Fibroblast of pulmonary artery (primary cell): Measurements from ENCODE around the gene MAFG.
"Not testable (repeated sequence)": the region's sequence is repeated elsewhere in the genome, so short reads cannot be mapped to it uniquely, and the experiment has no call there.

Experiments
- DNase-seq: peaks from one replicate; pipeline ENCODE4 v3.0.0-alpha.2; 2010; ENCODE audit warnings: low read depth
- H3K4me3 ChIP-seq: replicated peaks from 2 replicates; pipeline ENCODE4 v1.5.1; 2011; ENCODE audit warnings: low read depth, mild to moderate bottlenecking, control low read depth, low read length, moderate library complexity
- TF ChIP-seq, protein P1 (sequence below): IDR thresholded peaks from 2 replicates; pipeline ENCODE4 v1.5.1; 2011; ENCODE audit warnings: mild to moderate bottlenecking, control low read depth, low read length, inconsistent platforms; ENCODE audit errors: missing control alignments

Gene MAFG

DNA sequence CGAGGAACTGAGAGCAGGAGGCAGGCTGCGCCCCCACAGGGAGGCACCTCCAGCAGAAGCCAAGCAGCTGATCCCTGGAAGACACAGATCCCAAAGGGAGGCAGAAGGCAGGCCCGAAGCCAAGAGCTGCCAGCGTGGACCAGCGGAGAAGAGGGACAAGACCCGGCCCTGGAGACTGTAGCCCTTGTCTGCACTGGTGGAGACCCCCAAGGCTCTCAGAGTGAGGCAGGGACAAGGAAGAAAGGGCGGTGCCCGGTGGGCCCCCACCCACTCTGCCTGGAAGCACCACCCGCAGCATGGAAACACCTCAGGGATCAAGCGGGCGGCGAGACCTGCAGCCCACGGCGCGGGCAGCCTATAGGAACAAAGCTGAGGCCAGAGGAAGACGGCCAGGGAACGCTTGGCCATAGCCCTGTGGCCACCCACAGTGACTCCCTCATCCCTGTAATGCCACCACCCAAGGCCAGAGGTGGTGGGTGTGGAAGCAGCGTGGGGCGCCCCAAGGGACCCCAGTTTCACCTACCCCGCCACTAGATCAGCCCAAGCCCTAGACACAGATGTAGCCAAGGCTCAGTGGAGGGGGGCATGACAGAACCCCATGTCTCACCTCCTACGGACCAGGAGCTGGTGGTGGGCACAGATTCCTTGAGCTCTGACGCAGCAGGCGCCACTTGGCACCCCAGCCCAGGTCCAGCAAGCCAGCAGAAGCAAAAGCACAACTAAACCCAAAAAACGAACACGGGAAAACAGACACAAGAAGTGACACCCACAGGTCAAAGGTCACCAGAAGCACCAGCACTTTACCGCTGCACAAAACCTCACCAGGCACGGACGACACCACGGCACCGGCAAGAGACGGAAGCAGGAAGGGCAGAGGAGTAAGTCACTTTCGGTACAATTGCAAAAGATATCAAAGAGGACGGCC, 6.7 kb downstream of the MAFG start:
- no peak overlapping the region for H3K4me3 ChIP-seq
- DNase-seq, result no peak

DNA sequence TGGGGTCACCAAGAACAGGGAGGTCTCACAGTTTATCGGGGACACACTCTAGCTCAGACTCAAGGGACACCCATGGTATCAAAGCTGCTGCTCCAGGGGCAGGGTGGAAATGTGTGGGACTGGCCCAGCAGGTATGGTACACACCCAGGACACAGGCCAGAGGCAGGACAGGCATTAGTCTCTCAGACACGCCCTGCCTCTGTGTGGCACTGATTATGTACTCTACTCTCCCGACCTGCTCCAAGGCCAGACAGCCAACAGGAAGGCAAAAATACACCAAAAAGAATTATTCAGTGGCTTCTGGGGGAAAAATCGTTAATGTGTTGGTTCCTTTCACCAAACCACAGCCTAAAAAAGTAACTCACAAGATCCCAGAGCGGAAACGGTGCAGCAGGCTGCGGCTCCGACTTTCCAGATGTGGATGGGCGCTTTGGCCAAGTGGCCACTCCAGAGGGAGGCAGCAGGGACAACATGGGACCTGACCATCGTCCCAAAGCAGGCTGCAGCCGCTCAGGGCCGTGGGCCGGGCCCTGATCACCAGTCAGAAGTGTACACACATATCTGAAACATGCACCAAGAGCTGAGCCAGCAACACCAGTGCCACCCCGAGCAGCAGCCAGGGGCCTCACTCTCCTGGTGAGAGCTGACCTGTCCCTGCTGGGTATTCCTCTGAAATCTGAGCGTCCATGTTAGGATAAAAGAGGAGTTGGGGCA, 8.5 kb downstream of the MAFG start:
- H3K4me3 ChIP-seq, result no peak overlapping the region
- TF ChIP-seq, protein P1, sequence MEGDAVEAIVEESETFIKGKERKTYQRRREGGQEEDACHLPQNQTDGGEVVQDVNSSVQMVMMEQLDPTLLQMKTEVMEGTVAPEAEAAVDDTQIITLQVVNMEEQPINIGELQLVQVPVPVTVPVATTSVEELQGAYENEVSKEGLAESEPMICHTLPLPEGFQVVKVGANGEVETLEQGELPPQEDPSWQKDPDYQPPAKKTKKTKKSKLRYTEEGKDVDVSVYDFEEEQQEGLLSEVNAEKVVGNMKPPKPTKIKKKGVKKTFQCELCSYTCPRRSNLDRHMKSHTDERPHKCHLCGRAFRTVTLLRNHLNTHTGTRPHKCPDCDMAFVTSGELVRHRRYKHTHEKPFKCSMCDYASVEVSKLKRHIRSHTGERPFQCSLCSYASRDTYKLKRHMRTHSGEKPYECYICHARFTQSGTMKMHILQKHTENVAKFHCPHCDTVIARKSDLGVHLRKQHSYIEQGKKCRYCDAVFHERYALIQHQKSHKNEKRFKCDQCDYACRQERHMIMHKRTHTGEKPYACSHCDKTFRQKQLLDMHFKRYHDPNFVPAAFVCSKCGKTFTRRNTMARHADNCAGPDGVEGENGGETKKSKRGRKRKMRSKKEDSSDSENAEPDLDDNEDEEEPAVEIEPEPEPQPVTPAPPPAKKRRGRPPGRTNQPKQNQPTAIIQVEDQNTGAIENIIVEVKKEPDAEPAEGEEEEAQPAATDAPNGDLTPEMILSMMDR, result no peak
- DNase-seq, result no peak

More for the DNA sequence above, 6.7 kb downstream of the MAFG start:
- TF ChIP-seq, protein P1, result no peak

DNA sequence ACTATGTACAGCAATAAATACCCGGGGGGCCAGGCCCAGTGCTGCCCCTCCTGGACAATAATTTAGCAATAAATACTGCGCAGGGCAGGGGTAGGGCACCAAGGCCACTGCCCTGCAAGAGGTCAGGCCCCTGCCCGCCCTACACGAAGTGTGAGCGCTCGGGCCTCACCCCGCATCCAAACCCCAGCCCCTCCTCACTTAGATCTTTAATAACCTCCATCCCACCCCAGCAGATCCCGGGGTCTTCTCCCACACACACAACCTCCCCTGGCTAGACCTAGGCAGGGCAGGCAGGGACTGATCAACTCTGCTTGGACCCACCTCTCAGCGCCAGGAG, 9.2 kb downstream of the MAFG start:
- H3K4me3 ChIP-seq, result peak overlapping the region; percentile 59

DNA sequence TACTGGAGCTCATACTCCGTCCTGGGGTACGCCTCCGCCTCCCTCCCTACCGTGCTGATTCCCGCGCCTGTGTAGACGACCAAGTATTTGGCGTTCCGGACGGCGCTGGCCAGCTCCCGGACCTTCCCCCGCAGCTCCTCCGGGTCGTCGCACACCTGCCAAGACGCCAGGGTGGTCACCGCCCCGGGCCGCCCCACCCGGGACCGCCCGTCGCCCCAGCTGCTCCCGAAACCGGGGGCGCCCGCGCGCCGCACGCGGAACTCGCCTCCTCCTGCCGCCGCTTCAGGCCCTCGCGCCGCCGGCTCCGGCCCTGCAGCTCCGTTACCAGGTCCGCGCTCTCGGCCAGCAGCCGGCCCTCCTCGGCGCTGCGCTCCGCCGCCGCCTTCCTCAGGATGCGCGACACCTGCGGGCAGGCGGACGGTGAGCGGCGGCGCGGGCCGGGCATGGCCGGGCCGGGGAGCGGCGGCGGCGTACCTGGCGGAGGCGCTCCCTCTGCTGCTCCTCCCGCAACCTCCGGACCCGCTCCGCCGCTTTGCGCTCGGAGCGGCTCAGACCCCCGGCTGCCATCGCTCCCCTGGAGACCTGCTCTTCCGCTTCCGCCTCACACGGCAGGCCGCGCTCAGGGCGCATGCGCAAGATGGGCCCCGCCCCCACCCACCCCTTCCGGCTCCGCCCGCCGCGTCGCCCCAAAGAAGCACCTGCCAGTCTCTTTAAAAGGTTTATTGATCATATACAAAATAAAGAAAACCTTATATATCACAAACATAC, 9.8 kb downstream of the MAFG start, which contains the start of gene SIRT7:
SIRT7 (minus strand) TSS at position 612 of the 768 bp plus-strand sequence; CDS start at position 567, 45 bp downstream.
- peak; percentile 69 for DNase-seq
- TF ChIP-seq, protein P1, result no peak
- peak within 1 kb of the TSS; percentile 59 for H3K4me3 ChIP-seq

More for the DNA sequence above, 9.2 kb downstream of the MAFG start:
- not testable (repeated sequence) for DNase-seq

DNA sequence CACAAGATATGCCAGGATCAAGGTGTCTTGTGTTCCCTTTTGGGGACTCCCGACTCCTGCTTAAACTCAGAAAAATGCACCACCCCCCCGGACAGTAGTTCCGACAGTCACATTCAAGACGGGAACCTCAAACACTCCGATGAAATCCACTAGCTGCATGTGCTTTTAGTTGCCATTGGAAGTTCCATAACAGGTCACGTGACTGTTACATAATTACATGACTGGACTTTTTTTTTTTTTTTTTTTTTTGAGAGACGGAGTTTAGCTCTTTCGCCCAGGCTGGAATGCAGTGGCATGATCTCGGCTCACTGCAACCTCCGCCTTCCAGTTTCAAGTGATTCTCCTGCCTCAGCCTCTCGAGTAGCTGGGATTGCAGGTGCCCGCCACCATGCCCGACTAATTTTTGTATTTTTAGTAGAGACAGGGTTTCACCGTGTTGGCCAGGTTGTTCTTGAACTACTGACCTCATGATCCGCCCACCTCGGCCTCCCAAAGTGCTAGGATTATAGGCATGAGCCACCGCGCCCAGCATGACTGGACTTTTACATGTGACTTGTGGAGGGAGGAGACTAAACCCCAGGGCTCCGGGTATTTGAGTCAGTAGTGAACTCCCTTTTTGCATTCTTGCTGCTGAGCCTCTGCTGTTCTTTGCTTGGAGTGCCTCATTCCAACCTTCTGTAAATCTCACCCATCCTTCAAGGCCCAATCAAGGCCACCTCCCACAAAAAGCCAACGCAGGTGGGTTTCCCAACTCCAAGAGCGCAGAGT, 11.1 kb downstream of the MAFG start:
- DNase-seq, result no peak
- TF ChIP-seq, protein P1, result no peak
- peak overlapping the region; percentile 59 for H3K4me3 ChIP-seq

DNA sequence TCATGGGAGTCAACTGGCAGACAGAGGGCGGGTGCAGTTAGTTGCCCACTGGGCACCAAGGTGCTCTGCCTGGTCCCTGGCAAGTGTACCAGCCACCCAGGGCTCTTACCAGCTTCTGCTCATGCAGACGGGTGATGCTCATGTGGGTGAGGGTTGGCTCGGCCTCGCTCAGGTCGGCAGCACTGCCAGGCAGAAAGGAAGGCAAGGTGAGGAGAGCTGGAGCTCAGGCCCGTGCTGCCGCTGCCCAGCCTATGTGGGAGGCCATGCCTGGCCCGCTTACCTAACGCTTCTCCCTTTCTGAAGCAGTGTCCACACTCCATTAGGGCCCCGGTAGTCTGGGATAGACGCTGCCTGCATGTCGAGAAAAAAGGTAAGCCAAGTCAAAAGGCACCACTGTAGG, 12.2 kb downstream of the MAFG start:
- H3K4me3 ChIP-seq, result no peak overlapping the region
- TF ChIP-seq, protein P1, result no peak
- DNase-seq, result no peak
